Body of pancreas (tissue), 4 donors: ENCODE measurements around the gene SLC4A8. TPM values are rescaled to one million over a fixed set of nuclear protein-coding genes. Genes with fewer than 3 reads are reported as not detected.
A peak's percentile ranks its signal among the peaks of the same experiment; 100 is the strongest.

Experiments
- ATAC-seq: fragments of 150-250 bp; one replicate; pipeline ENCODE4 v1.9.1; 2016
- DNase-seq, 4 donors: peaks; one replicate each; pipeline ENCODE4 v3.0.0-alpha.2; 2019
- H3K27ac ChIP-seq, 4 donors: fragments of 200-600 bp; sonication (generic); 1 replicate in 3 of 4; 2 replicates in 1 of 4; pipeline versions ENCODE4 v1.5.1 to v1.6.1; 2016 to 2019; ENCODE audit warnings: mild to moderate bottlenecking in 1 of 4, mixed read lengths in 1 of 4, moderate library complexity in 1 of 4
- H3K27me3 ChIP-seq, 2 donors: fragments of 200-600 bp; sonication (generic); one replicate each; pipeline ENCODE4 v1.6.0; 2016; ENCODE audit warnings: mild to moderate bottlenecking in 1 of 2
- H3K36me3 ChIP-seq, 2 donors: fragments of 200-600 bp; sonication (generic); replicated peaks in 1 of 2; 2 replicates each; pipeline ENCODE4 v1.5.1; 2016; ENCODE audit warnings: low read depth in 2 of 2; ENCODE audit not compliant: insufficient read depth in 1 of 2
- H3K4me1 ChIP-seq: fragments of 200-600 bp; sonication (generic); one replicate; pipeline ENCODE4 v1.6.0; 2016
- H3K4me3 ChIP-seq, 2 donors: fragments of 200-600 bp; sonication (generic); 1 replicate in 1 of 2; 2 replicates in 1 of 2; pipeline ENCODE4 v1.5.1; 2016 to 2019
- H3K9me3 ChIP-seq, 3 donors: fragments of 200-600 bp; sonication (generic); 1 replicate in 2 of 3; 2 replicates in 1 of 3; pipeline ENCODE4 v1.5.1; 2016
- CTCF ChIP-seq, 7 experiments: fragments of 450-650 bp in 4 of 7; fragments of 200-600 bp in 3 of 7; sonication (generic) in 3 of 7; IDR thresholded peaks; one replicate each; pipeline ENCODE4 v1.5.1; 2016 to 2019; ENCODE audit warnings: antibody characterized with exemption in 7 of 7
- POLR2A ChIP-seq, 3 donors: fragments of 450-650 bp; IDR thresholded peaks; one replicate each; pipeline ENCODE4 v1.6.1; 2016; ENCODE audit warnings: antibody characterized with exemption in 3 of 3, mild to moderate bottlenecking in 2 of 3
- WGBS, 2 donors: methylation state at CpG; one replicate each; pipeline ENCODE4 v1.1.5; 2017; 5-methylcytosine and 5-hydroxymethylcytosine counted together
- intact Hi-C: fragments of 100-400 bp; cut with DNase I; formaldehyde crosslinking; loops from one replicate; pipeline ENCODE4 v1.15.1; 2023
- total RNA-seq, 2 donors: library from RNA; depleted of rRNA; stranded (reverse); fragments of >200 nt; gene quantifications; one replicate each; pipeline ENCODE4 v1.1.0, GENCODE V29; 2016

SLC4A8 gene
- total RNA-seq, 2 donors from 2014 or later = 1.6 to 2.3 TPM

GRCh38 chr12:51531284-51531977, 106.8 kb downstream of the SLC4A8 start:
- H3K36me3 ChIP-seq = no peaks in the 10 kb centered on the region
- H3K9me3 ChIP-seq = no peaks in the 10 kb centered on the region
- TF ChIP-seq POLR2A (IDR thresholded peaks at IDR 0.05) (no peak), CTCF (IDR thresholded peaks at IDR 0.05) (no peak)
- ATAC-seq (peak; percentile 27), DNase-seq (no peak)
- H3K27ac ChIP-seq = no peak overlapping the region
- H3K4me1 ChIP-seq = no peaks in the 10 kb centered on the region
- no peaks in the 10 kb centered on the region for H3K27me3 ChIP-seq
- intact Hi-C loops = loop anchor here (5.0 to 10.0 kb wide), 2 partner anchors 109 to 283 kb away; partner anchors contain the start of gene SLC4A8
- no peak overlapping the region for H3K4me3 ChIP-seq
- WGBS, 2 donors = 49 to 55% methylated on average over 11 of the region's 11 CpGs

DNA sequence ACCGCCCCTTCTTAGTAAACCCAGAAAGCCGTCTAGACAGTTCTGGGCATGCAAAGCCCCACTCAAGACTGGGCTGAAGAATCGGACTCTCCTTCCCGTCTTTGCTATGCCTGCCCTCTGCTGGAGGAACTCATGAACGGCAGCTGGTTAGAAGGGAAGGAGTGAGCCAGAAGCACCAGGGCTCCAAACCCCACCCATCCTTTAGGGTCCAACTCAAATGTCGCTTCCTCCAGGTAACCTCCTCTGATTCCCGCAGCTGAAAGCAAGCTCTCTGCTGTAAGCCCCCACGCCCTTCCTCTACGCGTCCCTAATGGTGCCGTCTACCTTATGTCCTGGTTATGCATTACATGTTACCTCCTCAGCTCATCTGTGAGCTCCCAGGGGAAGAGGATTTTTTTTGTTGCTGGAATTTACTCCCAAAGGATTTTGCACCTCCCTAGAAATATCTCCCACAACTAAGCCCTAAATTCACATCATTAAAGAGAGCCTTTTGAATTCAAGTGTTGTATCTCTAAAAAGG, 107.4 kb downstream of the SLC4A8 start:
- DNase-seq = peak; percentile 77 to 82 (median 78)
- H3K36me3 ChIP-seq = no peaks in the 10 kb centered on the region
- peaks cover 0 to 4% of the 10 kb centered on the region in 2 donors for H3K27me3 ChIP-seq
- WGBS, 2 donors = 4% methylated on average over 7 to 11 of the region's 11 CpGs
- H3K27ac ChIP-seq = no peak overlapping the region
- peak; percentile 87 for ATAC-seq
- intact Hi-C loops = loop anchor here (5.0 to 10.0 kb wide), 2 partner anchors 110 to 283 kb away; partner anchors contain the start of gene SLC4A8
- TF ChIP-seq CTCF (IDR thresholded peaks at IDR 0.05) (peak; percentile 78 to 86 (median 82)), POLR2A (IDR thresholded peaks at IDR 0.05) (no peak)
- no peaks in the 10 kb centered on the region for H3K9me3 ChIP-seq
- H3K4me1 ChIP-seq = no peaks in the 10 kb centered on the region
- H3K4me3 ChIP-seq = no peak overlapping the region

DNA sequence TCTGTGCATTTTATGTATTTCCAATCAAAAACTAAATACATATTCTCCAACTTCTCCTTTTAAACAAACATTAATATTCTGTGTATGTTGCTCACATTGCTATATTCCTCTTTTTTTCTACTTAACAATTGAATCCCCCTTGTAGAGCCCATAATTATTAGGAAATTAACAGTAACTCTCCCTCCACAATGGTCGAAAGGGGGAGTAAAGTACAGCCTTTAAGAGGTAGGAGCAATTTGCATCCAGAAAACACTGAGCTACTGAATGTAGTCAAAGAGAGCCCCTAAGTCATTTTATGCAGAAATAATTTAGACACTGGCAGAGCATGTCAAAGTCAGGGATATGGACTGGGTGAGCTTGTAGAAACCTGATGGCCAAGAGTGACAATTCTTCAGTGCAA, 109.2 kb downstream of the SLC4A8 start:
- DNase-seq (no peak), ATAC-seq (no peak)
- peaks cover 0 to 5% of the 10 kb centered on the region in 2 donors for H3K27me3 ChIP-seq
- H3K4me3 ChIP-seq = no peak overlapping the region
- WGBS, 2 donors = 8 to 18% methylated on average over 1 of the region's 1 CpG
- H3K9me3 ChIP-seq = no peaks in the 10 kb centered on the region
- no peak for TF ChIP-seq POLR2A (IDR thresholded peaks at IDR 0.05)
- TF ChIP-seq CTCF (IDR thresholded peaks at IDR 0.05) = no peak
- H3K36me3 ChIP-seq = no peaks in the 10 kb centered on the region
- no peak overlapping the region for H3K27ac ChIP-seq
- intact Hi-C loops = loop anchor here (5.0 to 10.0 kb wide), 2 partner anchors 111 to 281 kb away; partner anchors contain the start of gene SLC4A8
- H3K4me1 ChIP-seq = no peaks in the 10 kb centered on the region

GRCh38 chr12:51534216-51535074, 109.8 kb downstream of the SLC4A8 start:
- H3K36me3 ChIP-seq = no peaks in the 10 kb centered on the region
- no peak for ATAC-seq
- 55% methylated on average over 17 of the region's 17 CpGs for WGBS, 2 donors
- H3K4me1 ChIP-seq = no peaks in the 10 kb centered on the region
- intact Hi-C loops = loop anchor here (5.0 to 10.0 kb wide), 2 partner anchors 112 to 280 kb away; partner anchors contain the start of gene SLC4A8
- no peak overlapping the region for H3K27ac ChIP-seq
- DNase-seq = no peak
- no peak for TF ChIP-seq POLR2A (IDR thresholded peaks at IDR 0.05)
- TF ChIP-seq CTCF (IDR thresholded peaks at IDR 0.05) = no peak
- H3K4me3 ChIP-seq = no peak overlapping the region
- no peaks in the 10 kb centered on the region for H3K9me3 ChIP-seq
- peaks cover 0 to 5% of the 10 kb centered on the region in 2 donors for H3K27me3 ChIP-seq
